Adrenal gland (tissue), 12 donors: Measurements from ENCODE around the gene PSAP. TPM values are rescaled to one million over a fixed set of nuclear protein-coding genes. Genes with fewer than 3 reads are reported as not detected.

Experiments used
- DNase-seq, 7 donors: peaks; one replicate each; pipeline ENCODE4 v3.0.0-alpha.2; 2019 to 2020
- H3K27ac ChIP-seq, 5 donors: fragments of 200-600 bp; sonication (generic) in 4 of 5; 1 replicate in 3 of 5; 2 replicates in 2 of 5; pipeline versions ENCODE4 v1.5.1 to v1.8.0; 2016 to 2020; ENCODE audit warnings: mild to moderate bottlenecking in 1 of 5
- H3K27me3 ChIP-seq: fragments of 200-600 bp; 2 replicates; pipeline ENCODE4 v1.8.0; 2021
- H3K36me3 ChIP-seq, 2 donors: fragments of 200-600 bp; replicated peaks in 1 of 2; 1 replicate in 1 of 2; 2 replicates in 1 of 2; pipeline versions ENCODE4 v1.5.1 to v1.8.0; 2018 to 2022
- H3K4me1 ChIP-seq, 2 donors: fragments of 200-600 bp; replicated peaks in 1 of 2; 1 replicate in 1 of 2; 2 replicates in 1 of 2; pipeline versions ENCODE4 v1.5.1 to v1.8.0; 2018 to 2021
- H3K4me3 ChIP-seq, 4 donors: fragments of 200-600 bp; sonication (generic) in 3 of 4; one replicate each; pipeline ENCODE4 v1.5.1; 2016 to 2018
- H3K9me3 ChIP-seq, 3 donors: fragments of 200-600 bp; sonication (generic) in 1 of 3; replicated peaks in 1 of 3; 1 replicate in 2 of 3; 2 replicates in 1 of 3; pipeline versions ENCODE4 v1.5.1 to v1.8.0; 2016 to 2021
- CTCF ChIP-seq, 6 experiments: fragments of 450-650 bp in 4 of 6; fragments of 200-600 bp in 2 of 6; sonication (generic) in 1 of 6; IDR thresholded peaks; 1 replicate in 5 of 6; 2 replicates in 1 of 6; pipeline versions ENCODE4 v1.5.1 to v1.8.0; 2016 to 2021; ENCODE audit warnings: antibody characterized with exemption in 6 of 6, mild to moderate bottlenecking in 2 of 6, moderate library complexity in 1 of 6
- POLR2A ChIP-seq, 2 donors: fragments of 450-650 bp; IDR thresholded peaks; one replicate each; pipeline ENCODE4 v1.6.1; 2017; ENCODE audit warnings: antibody characterized with exemption in 2 of 2, mild to moderate bottlenecking in 2 of 2, moderate library complexity in 1 of 2
- WGBS, 4 donors: extraction: QIAGEN DNeasy Blood & Tissue Kit in 2 of 4; methylation state at CpG; one replicate each; pipeline versions ENCODE4 v1.1.5 to v1.1.7; 2013 to 2017; 5-methylcytosine and 5-hydroxymethylcytosine counted together
- intact Hi-C, 2 donors: fragments of 100-400 bp; cut with DNase I; formaldehyde crosslinking; loops; one replicate each; pipeline versions ENCODE4 v1.14.1 to v1.15.0; 2022 to 2023
- polyA plus RNA-seq, 3 donors: library from polyadenylated mRNA; stranded (reverse); fragments of 200-250 nt in 2 of 3; fragments of 350-450 nt in 1 of 3; fragmentation: Illumina TruSeq in 1 of 3; extraction: RNeasy Lipid Tissue Mini Kit (QIAGEN cat#74804) in 1 of 3; gene quantifications; one replicate each; pipeline ENCODE4 v1.2.3, GENCODE V29; 2013 to 2014
- total RNA-seq, 9 donors: library from RNA; depleted of rRNA in 4 of 9; stranded (reverse); fragments of >200 nt in 4 of 9; fragments of 120-200 nt in 1 of 9; fragmentation: NEBNext Ultra II Directional in 1 of 9; extraction: Animal tissue kit (Norgen Biotek cat#: 25700) in 1 of 9; gene quantifications; one replicate each; pipeline versions ENCODE4 v1.1.0 to v1.2.4, GENCODE V29; 2013 to 2023
- donor health status: healthy with polysubstance abuse.
- donor health status: Bipolar disorder and iron deficiency.
- donor health status: DM: yes; HTN: yes; CAD: no.
- donor health status: DM: no; HTN: no; CAD: no.
- donor health status: DM: no; HTN: no; CAD: no.
- donor health status: DM: yes; HTN: yes; CAD: no.

PSAP gene
- total and polyA plus RNA-seq, 12 donors: 623 to 3,452 (median 2,140) TPM

- peak overlapping the region in 2 of 5 donors; percentile 35 to 41 for H3K27ac ChIP-seq
- H3K4me3 ChIP-seq: no peak overlapping the region
- H3K9me3 ChIP-seq: no peaks in the 10 kb centered on the region
- TF ChIP-seq CTCF (IDR thresholded peaks at IDR 0.05) (no peak), POLR2A (IDR thresholded peaks at IDR 0.05) (no peak)
- no peaks in the 10 kb centered on the region for H3K27me3 ChIP-seq
- H3K4me1 ChIP-seq: peaks cover 66 to 93% of the 10 kb centered on the region in 2 donors
- DNase-seq: no peak
- 76 to 82% (median 77%) methylated on average over 14 of the region's 14 CpGs for WGBS, 4 donors
- intact Hi-C loops: no loop called here
- no peaks in the 10 kb centered on the region for H3K36me3 ChIP-seq
These were observed 8.0 kb downstream of the PSAP start for GRCh38 chr10:71842856-71843686.

GRCh38 chr10:71842422-71842821, 8.6 kb downstream of the PSAP start:
- no peak for TF ChIP-seq CTCF (IDR thresholded peaks at IDR 0.05)
- no peak for TF ChIP-seq POLR2A (IDR thresholded peaks at IDR 0.05)
- Histone ChIP-seq H3K27ac (peak overlapping the region in 1 of 5 donors; percentile 35), H3K36me3 (no peaks in the 10 kb centered on the region), H3K9me3 (no peaks in the 10 kb centered on the region), H3K4me1 (peaks cover 66 to 93% of the 10 kb centered on the region in 2 donors), H3K27me3 (no peaks in the 10 kb centered on the region), H3K4me3 (no peak overlapping the region)
- intact Hi-C loops: no loop called here
- WGBS, 4 donors: 50 to 86% (median 69%) methylated on average over 2 of the region's 2 CpGs
- DNase-seq: no peak

- no peaks in the 10 kb centered on the region for H3K27me3 ChIP-seq
- WGBS, 4 donors: 75 to 81% (median 79%) methylated on average over 4 of the region's 4 CpGs
- no peaks in the 10 kb centered on the region for H3K9me3 ChIP-seq
- intact Hi-C loops: no loop called here
- no peaks in the 10 kb centered on the region for H3K36me3 ChIP-seq
- TF ChIP-seq CTCF (IDR thresholded peaks at IDR 0.05) (no peak), POLR2A (IDR thresholded peaks at IDR 0.05) (no peak)
- H3K27ac ChIP-seq: no peak overlapping the region
- H3K4me3 ChIP-seq: no peak overlapping the region
- peaks cover 64 to 93% of the 10 kb centered on the region in 2 donors for H3K4me1 ChIP-seq
- DNase-seq: no peak
These were observed 10.1 kb downstream of the PSAP start for GRCh38 chr10:71840958-71841335.

- peak; percentile 78 to 94 (median 87) for DNase-seq
- intact Hi-C loops: no loop called here
- peak overlapping the region in 1 of 5 donors; percentile 89 for H3K27ac ChIP-seq
- no peak overlapping the region for H3K4me3 ChIP-seq
- no peak for TF ChIP-seq POLR2A (IDR thresholded peaks at IDR 0.05)
- TF ChIP-seq CTCF (IDR thresholded peaks at IDR 0.05): no peak
- no peaks in the 10 kb centered on the region for H3K36me3 ChIP-seq
- peaks cover 63 to 93% of the 10 kb centered on the region in 2 donors for H3K4me1 ChIP-seq
- WGBS, 4 donors: 14 to 37% (median 28%) methylated on average over 6 of the region's 6 CpGs
- H3K27me3 ChIP-seq: no peaks in the 10 kb centered on the region
- no peaks in the 10 kb centered on the region for H3K9me3 ChIP-seq
These were observed 10.7 kb downstream of the PSAP start for GRCh38 chr10:71840177-71840957.
